ENCODE data around the gene CSTF2T. TPM values are rescaled to one million over a fixed set of nuclear protein-coding genes. Genes with fewer than 3 reads are reported as not detected.

The CSTF2T gene
- total and polyA plus RNA-seq, 2 of the 13 experiments (the other 11 are each of a cell fraction or from before 2014, with no cell fraction given): 1.4 to 7.2 TPM

DNA sequence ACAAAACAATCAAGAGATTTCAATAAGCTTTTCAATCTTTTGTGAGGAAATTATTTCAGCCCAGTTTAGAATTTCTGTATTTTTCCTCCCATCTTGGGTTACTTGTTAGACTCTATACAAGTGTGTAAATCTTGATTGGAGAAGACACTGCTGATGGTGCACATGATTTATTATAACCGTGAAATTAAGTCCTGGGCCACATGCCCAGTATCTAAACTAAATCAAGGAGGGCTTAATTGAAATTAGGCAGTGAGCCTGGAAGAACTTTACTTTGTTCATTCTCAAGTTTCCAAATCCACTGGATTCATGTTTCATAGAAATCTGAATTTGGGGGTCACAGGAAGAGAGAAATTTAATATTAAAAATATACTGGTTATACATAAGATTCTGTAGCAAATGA is 44.5 kb downstream of the CSTF2T start:
- TF ChIP-seq HOXD1 (CRISPR knock-in tag; IDR thresholded peaks at IDR 0.05): no peak
- TF ChIP-seq, protein P1, sequence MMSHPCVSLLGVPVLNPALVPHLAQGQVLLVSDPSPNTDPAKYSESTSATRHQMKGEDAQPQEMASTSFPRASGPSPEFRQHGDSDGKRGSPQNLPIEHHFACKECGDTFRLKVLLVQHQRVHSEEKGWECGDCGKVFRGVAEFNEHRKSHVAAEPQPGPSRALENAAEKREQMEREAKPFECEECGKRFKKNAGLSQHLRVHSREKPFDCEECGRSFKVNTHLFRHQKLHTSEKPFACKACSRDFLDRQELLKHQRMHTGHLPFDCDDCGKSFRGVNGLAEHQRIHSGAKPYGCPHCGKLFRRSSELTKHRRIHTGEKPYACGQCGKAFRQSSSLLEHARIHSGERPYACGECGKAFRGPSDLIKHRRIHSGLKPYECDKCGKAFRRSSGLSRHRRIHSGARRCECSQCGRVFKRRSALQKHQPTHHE (CRISPR knock-in tag; IDR thresholded peaks at IDR 0.05; ENCODE audit: borderline replicate concordance): no peak
- no peak for TF ChIP-seq SOX5 (CRISPR knock-in tag; IDR thresholded peaks at IDR 0.05; ENCODE audit: borderline replicate concordance)
- no peak for TF ChIP-seq SETDB1 (CRISPR knock-in tag; IDR thresholded peaks at IDR 0.05; ENCODE audit: borderline replicate concordance)
- TF ChIP-seq ZMAT3 (CRISPR knock-in tag; conservative IDR thresholded peaks at IDR 0.05): no peak
- TF ChIP-seq, protein P2, sequence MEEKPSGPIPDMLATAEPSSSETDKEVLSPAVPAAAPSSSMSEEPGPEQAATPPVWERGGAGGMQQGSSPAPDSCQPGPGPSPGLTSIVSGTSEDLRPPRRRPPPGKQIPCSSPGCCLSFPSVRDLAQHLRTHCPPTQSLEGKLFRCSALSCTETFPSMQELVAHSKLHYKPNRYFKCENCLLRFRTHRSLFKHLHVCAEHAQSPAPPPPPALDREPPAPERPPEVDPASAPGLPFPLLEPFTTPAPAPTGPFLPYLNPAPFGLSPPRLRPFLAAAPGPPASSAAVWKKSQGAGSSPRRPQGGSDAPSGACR (CRISPR knock-in tag; IDR thresholded peaks at IDR 0.05): no peak
- no peak for TF ChIP-seq ZSCAN30 (CRISPR knock-in tag; IDR thresholded peaks at IDR 0.05)
- TF ChIP-seq PHF8 (CRISPR knock-in tag; IDR thresholded peaks at IDR 0.05): no peak
- no peak for TF ChIP-seq JARID2 (CRISPR knock-in tag; IDR thresholded peaks at IDR 0.05; ENCODE audit: insufficient replicate concordance)
- TF ChIP-seq, protein P3, sequence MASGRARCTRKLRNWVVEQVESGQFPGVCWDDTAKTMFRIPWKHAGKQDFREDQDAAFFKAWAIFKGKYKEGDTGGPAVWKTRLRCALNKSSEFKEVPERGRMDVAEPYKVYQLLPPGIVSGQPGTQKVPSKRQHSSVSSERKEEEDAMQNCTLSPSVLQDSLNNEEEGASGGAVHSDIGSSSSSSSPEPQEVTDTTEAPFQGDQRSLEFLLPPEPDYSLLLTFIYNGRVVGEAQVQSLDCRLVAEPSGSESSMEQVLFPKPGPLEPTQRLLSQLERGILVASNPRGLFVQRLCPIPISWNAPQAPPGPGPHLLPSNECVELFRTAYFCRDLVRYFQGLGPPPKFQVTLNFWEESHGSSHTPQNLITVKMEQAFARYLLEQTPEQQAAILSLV (CRISPR knock-in tag; IDR thresholded peaks at IDR 0.05; ENCODE audit: borderline replicate concordance): no peak
- no peak for TF ChIP-seq BORCS8-MEF2B (CRISPR knock-in tag; IDR thresholded peaks at IDR 0.05)
- TF ChIP-seq, protein P4, sequence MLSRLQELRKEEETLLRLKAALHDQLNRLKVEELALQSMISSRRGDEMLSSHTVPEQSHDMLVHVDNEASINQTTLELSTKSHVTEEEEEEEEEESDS (CRISPR knock-in tag; IDR thresholded peaks at IDR 0.05; ENCODE audit: borderline replicate concordance): no peak
- Histone ChIP-seq H3K4me1 (ENCODE audit: insufficient read depth, low read length) (no peaks in the 10 kb centered on the region), H3K27ac (ENCODE audit: extremely low read length, insufficient read depth, low read length) (no peak overlapping the region), H3K4me3 (replicated peaks in 1 of 3; ENCODE audit: insufficient read depth in 1 of 3, low read depth in 2 of 3, low read length in 3 of 3) (no peak overlapping the region), H3K79me2 (ENCODE audit: insufficient read depth, low read length) (no peaks in the 10 kb centered on the region), H3K9ac (ENCODE audit: insufficient read depth, low read depth, low read length) (no peak overlapping the region), H4K20me1 (ENCODE audit: insufficient read depth, low read length) (no peaks in the 10 kb centered on the region), H3K4me2 (ENCODE audit: low read depth, low read length) (no peak overlapping the region), H2AFZ (ENCODE audit: low read length) (no peak overlapping the region), H3K27me3 (ENCODE audit: control insufficient read depth in 1 of 2, insufficient read depth in 2 of 2, low read length in 2 of 2) (no peaks in the 10 kb centered on the region), H3K9me3 (ENCODE audit: low read length) (no peaks in the 10 kb centered on the region), H3K36me3 (replicated peaks in 1 of 2; ENCODE audit: control insufficient read depth in 1 of 2, insufficient read depth in 2 of 2, low read length in 2 of 2) (no peaks in the 10 kb centered on the region)
- in situ Hi-C loops (cut with HindIII; ENCODE audit: extremely low pct_ligation_motif_present, low pct_unique_long_range_greater_than_20kb) (no loop called here), intact Hi-C loops (cut with micrococcal nuclease; ENCODE audit: unreplicated experiment) (no loop called here)
- DNase-seq (ENCODE audit: low spot score) (no peak), ATAC-seq (no peak), FAIRE-seq (no peak)
- WGBS (ENCODE audit: low lambda C conversion rate): 6% methylated on average over 1 of the region's 1 CpG
- ChIA-PET CTCF (ENCODE audit: low intra/inter-chr PET ratio, low total read pairs) (no interaction called here), POLR2A (no interaction called here)
- no TSS peak for BruUV-seq (replicated peaks)
